Erythroblast (primary cell): ENCODE results near the gene GNAI1.

Experiments used
- GATA1 ChIP-seq: IDR thresholded peaks from 2 replicates; pipeline ENCODE4 v1.6.1; 2011; ENCODE audit warnings: low read depth, mild to moderate bottlenecking, control low read depth, low read length, moderate library complexity
- POLR2A ChIP-seq: IDR thresholded peaks from 2 replicates; pipeline ENCODE4 v1.6.1; 2011; ENCODE audit warnings: mild to moderate bottlenecking, low read length

DNA sequence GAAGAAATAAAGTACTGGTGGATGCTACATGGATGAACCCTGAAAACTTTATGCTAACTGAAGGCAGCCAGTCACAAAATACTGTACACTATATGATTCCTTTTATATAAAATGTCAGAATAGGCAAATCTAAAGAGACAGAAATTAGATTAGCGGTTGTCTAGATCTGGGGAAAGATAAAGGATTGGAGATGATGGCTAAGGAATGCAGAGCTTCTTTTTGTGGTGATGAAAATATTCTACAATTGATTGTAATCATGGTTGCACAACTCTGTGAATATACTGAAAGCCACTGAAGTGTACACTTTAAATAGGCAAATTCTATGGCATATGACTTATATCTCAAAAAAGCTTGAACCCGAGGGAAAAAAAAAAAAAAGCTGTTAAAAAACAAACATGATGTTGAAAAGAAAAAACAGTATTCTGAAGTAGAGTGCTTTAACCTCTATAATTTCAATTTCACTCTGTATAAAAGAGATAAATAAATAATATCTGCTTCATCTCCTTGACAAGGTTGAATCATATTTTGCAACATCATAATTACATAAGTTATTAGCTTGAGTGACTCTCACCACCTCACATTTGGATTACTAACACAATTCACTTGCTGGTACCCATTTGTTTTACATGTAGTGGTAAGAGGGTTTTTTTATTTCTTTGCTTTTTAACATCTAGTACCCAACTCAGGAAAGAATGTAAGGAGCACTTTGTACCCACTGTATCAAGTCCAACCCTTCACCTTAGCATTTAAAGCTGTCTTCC, 2.8 kb upstream of the GNAI1 start:
- TF ChIP-seq POLR2A = no peak
- TF ChIP-seq GATA1 = no peak
